ENCODE data around the gene RNF19B. TPM values are rescaled to one million over a fixed set of nuclear protein-coding genes. Genes with fewer than 3 reads are reported as not detected.

Gene RNF19B
- total RNA-seq, 1 experiment from 2014 or later = 15.0 TPM

DNA sequence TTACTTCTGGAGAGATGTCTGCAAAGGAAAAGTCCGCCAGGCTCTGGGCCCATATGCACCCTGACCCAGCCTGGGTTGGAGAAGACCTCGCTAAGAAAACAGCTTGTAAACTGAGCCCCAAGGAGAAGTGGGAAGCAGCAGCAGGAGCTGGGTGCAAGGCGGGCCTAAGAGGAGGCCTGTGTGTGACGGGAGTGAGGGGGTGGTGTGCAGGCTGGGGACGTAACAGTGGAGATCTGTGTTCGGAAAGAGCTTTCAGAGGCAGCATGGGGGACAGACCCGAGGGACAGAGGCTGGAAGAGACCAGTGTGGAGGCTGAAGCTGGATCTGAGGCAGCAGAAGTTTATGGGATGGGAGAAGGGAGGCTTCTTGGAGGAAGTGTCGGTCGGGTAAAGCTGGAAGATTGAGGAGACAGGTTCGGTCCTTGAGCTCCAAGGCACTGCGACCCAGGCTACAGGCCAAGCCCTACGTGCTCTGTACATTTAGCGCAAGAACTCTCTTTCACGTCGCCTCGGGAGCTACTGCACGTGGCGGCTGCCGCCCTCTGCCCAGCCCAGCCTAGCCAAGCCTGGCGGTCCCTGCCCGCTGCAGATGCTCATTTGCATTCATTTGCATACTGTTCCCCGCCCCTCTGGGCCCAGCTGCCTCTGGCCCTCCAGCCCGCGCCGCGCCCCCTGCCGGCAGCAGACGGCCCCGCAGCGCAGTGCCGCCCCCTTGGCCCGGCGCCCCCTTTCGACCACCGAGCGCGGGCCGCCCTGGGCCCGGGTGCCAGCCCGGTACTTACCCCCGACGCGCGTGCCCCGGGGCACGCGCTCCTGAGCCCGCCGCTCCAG lies 72.0 kb downstream of the RNF19B start:
- Histone ChIP-seq H3K23me2 (ENCODE audit: insufficient read length, low read depth, low read length, poor library complexity, severe bottlenecking) (no peaks in the 10 kb centered on the region), H3K79me2 (ENCODE audit: insufficient read depth, low read length) (no peaks in the 10 kb centered on the region), H3K27ac (ENCODE audit: insufficient read length, low read depth, low read length) (no peak overlapping the region)

More for the DNA sequence above, 72.0 kb downstream of the RNF19B start:
- H2BK5ac ChIP-seq (ENCODE audit: insufficient read length, low read length) = no peak overlapping the region
- H4K20me1 ChIP-seq (ENCODE audit: control insufficient read depth, insufficient read depth, insufficient read length) = peaks cover 3% of the 10 kb centered on the region
- H4K91ac ChIP-seq (ENCODE audit: insufficient read length, low read depth, low read length) = no peak overlapping the region
- Mint-ChIP-seq H3K27me3 (ENCODE audit: low read depth) (peaks cover 74% of the 10 kb centered on the region), H3K4me3 (peak overlapping the region; percentile 69 to 88), H3K9me3 (peaks cover 5 to 8% of the 10 kb centered on the region in 2 experiments; a peak in 4 of 5 replicates), H3K36me3 (ENCODE audit: insufficient read depth in 1 of 3, low read depth in 3 of 3) (peaks cover 0 to 9% (median 0%) of the 10 kb centered on the region in 3 experiments; a peak in 1 of 7 replicates), H3K4me1 (peaks cover 9 to 23% of the 10 kb centered on the region in 2 experiments; a peak in 3 of 4 replicates), H3K27ac (no peak overlapping the region)
- H2AK5ac ChIP-seq (ENCODE audit: insufficient read length, low read length) = no peak overlapping the region
- no peak overlapping the region for H3K56ac ChIP-seq (ENCODE audit: insufficient read length, low read depth, low read length)
- peak overlapping the region; percentile 53 for H3K4me2 ChIP-seq (ENCODE audit: insufficient read depth, insufficient read length, low read length)
- H3K27me3 ChIP-seq (ENCODE audit: insufficient read depth, low read length) = no peaks in the 10 kb centered on the region; the same call in 1 of the 2 replicates
- no peak overlapping the region for H3K14ac ChIP-seq (ENCODE audit: insufficient read depth, low read length)
- no peak overlapping the region for H3K9ac ChIP-seq (ENCODE audit: extremely low read depth, insufficient read length, low read length)
- no peaks in the 10 kb centered on the region for H3K79me1 ChIP-seq (ENCODE audit: insufficient read depth, low read depth, low read length, poor library complexity, severe bottlenecking)
- no peak overlapping the region for H2AFZ ChIP-seq (ENCODE audit: low read length)
- H3K4ac ChIP-seq (ENCODE audit: low read depth, low read length) = no peak overlapping the region
- no peak overlapping the region for H2BK120ac ChIP-seq (ENCODE audit: low read depth, low read length, poor library complexity, severe bottlenecking)
- peak; percentile 100 for TF ChIP-seq CTCF (conservative IDR thresholded peaks at IDR 0.05)
- no peak overlapping the region for H2BK12ac ChIP-seq (ENCODE audit: insufficient read length, low read depth, low read length)
- H2BK20ac ChIP-seq (ENCODE audit: low read depth, low read length, poor library complexity, severe bottlenecking) = no peak overlapping the region
- H4K8ac ChIP-seq (replicated peaks; ENCODE audit: insufficient read length, low read depth, low read length) = no peak overlapping the region
- no CpG with 5 or more reads among the region's 49 CpGs for WGBS (ENCODE audit: extremely low coverage, insufficient read length, low lambda C conversion rate)
- no peak overlapping the region for H3K18ac ChIP-seq (ENCODE audit: insufficient read length, low read depth, low read length)
- DNase-seq = peak; percentile 90
- H4K5ac ChIP-seq (ENCODE audit: insufficient read length, low read depth, low read length) = no peak overlapping the region
- H3T11ph ChIP-seq (ENCODE audit: low read length) = no peak overlapping the region
- no peaks in the 10 kb centered on the region for H3K4me1 ChIP-seq (ENCODE audit: insufficient read depth, low read length)
- no peak overlapping the region for H3K23ac ChIP-seq (ENCODE audit: insufficient read length, low read depth, low read length)
- H2BK15ac ChIP-seq (ENCODE audit: low read depth, low read length) = no peak overlapping the region
- no peaks in the 10 kb centered on the region for H3K9me3 ChIP-seq (ENCODE audit: control insufficient read depth, low read depth, low read length)

Measured in H9 (cell line).